ENCODE results near the gene PDAP1. TPM values are rescaled to one million over a fixed set of nuclear protein-coding genes. Genes with fewer than 3 reads are reported as not detected.
"Not testable (repeated sequence)": the region's sequence is repeated elsewhere in the genome, so short reads cannot be mapped to it uniquely, and the experiment has no call there.

Gene PDAP1
- total RNA-seq, 1 experiment from 2014 or later, result 82.1 TPM

DNA sequence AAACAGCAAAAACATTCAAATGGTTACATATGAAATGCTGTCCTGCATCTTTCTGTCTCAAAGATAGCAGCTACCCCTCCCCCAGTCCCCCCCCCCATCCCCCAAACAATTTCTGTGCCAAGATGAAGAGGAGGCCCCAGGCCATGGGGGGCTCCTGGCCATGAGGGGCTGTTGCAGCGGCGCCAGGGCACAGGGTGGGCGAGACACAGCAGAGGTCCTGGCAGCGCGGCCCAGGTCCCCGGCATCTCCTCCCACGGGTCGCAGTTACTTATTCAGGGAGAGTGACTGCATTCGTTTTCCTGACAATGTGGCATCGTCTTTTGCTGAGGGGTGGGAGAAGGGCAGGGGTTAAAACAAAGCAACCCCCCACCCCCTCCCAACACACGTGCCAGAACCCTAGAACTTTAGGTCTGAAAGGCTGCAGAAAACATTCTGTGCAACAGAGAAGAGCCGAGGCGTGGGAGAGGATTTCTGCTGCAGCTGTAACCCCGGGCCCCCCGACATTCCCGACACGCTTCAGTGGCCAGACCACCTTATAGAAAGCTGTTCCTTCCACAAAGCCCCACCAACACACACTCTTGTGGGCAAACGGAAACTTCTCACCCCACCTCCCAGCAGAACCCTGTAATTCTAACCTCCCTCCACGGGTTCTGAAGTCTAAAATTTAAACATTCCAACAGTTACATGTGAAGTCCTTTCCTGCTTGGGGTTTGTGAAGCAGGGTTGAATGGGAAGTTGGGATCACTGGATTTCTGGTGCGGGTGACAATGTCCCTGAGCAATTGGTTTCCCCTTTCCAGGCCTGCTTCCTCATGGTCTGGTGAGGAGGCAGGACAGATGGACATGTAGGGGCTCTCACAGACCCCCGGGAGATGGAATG lies 11.7 kb downstream of the PDAP1 start:
- DNase-seq (ENCODE audit: low read depth), result no peak

DNA sequence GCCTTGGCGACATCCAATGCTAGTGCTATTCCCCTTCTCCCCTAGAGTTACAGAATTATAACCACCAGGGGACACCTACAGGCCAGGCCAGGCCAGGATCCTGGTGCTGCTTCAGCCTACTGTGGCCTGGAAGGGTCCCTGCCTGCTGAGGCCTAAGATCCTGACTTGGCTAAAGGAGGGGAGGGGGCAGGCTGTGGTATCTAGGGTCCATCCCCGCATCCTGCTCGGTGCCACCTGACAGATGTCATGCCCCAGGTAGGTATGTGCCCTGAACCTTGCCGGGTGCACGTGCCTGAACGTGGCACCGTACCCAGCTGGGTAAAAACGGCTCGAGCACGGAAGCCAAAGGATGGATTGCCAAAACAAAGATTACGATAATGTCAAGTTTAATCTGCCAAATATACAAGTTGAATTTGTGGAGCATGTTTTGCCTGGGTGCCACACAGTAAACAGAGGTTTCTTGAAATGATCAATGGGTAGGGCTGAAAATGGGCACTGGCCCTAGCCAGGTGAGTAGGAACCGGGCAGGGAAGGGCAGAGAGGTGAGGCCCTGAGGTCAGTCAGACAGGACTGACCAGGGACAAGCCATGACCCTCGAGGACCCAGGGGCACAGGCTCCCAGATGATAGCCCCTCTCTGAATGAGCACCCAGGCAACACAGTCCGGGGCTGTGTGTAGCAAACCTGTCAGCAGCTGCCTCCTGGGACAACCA lies 12.6 kb downstream of the PDAP1 start:
- DNase-seq (ENCODE audit: low read depth), result no peak

DNA sequence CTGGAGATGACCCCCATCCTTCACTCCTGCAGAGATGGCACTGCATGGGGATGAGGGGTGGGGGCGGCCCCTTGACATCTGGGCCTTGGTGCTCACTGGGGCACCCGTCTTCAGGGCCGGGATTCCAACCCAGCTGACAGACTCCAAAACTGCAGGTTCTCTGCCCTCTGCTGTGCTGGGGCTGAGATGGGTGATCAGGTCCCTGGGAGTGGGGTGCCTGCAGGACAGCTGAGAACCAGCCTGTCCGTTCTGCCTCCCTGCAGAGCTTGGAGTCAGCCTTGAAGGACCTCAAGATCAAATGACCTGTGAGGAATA lies 14.3 kb downstream of the PDAP1 start:
- no peak for DNase-seq (ENCODE audit: low read depth)

DNA sequence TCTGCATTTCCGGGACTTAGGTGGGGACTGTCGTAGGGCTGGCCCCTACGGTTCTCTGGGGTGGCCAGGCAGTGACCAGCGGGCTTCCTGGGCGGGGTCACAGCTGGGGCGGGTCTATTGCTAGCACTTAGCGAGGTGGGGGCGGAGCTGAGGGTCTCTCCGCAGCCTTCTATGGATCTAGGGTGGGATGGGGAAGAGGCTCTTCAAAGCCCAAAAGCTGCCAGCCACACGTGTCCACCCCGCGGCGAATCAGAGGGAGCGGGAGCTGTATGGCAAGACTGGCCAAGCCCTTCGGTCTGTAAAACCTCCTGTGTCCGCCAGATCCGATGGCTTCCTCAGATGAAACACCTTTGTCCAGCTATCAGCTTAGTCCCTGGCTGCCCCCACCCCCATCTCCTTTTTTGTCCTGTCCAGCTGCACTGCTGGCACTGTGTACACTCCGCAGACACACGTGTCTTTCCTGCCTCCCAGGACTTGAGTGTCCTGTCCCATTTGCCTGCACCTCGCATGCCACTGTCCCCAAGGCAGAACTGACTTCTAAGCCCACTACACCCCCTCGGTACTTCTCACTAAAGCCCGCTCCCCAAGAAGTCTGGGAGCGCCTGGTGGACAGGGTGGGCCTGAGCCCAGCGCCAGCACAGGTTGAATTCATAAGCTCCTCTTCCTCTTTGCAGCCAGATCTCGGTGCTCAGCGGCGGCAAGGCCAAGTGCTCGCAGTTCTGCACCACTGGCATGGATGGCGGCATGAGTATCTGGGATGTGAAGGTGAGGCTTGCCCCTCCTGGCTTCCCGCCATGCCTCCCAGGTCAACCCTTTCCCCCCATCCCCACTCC lies 14.8 kb downstream of the PDAP1 start:
- no peak for DNase-seq (ENCODE audit: low read depth)

DNA sequence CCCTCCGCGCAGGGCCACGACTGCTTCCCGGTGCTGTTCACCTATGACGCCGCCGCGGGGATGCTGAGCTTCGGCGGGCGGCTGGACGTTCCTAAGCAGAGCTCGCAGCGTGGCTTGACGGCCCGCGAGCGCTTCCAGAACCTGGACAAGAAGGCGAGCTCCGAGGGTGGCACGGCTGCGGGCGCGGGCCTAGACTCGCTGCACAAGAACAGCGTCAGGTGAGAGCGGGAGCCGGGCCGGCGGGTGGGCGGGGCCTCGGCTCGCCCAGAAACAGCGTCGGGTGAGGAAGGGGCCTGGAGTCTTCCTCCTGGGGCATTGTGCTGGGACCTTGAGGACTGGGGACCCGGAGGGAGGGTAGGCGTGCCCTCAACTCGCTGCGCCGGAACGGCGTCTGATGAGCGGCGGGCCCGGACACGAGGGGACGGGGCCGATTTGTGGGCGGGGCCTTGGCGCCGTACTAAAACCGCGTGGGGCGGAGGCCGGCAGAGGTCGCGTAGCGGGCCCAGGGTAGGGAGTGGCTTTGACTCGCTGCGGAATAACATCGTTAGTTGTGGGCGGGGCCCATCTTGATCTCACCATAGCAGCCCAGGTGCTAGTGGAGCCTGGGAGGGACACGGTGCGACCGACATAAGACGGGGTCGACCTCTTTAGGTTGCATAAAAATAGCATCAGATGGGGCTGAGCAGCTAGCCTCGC lies 15.6 kb downstream of the PDAP1 start:
- no peak for DNase-seq (ENCODE audit: low read depth)

DNA sequence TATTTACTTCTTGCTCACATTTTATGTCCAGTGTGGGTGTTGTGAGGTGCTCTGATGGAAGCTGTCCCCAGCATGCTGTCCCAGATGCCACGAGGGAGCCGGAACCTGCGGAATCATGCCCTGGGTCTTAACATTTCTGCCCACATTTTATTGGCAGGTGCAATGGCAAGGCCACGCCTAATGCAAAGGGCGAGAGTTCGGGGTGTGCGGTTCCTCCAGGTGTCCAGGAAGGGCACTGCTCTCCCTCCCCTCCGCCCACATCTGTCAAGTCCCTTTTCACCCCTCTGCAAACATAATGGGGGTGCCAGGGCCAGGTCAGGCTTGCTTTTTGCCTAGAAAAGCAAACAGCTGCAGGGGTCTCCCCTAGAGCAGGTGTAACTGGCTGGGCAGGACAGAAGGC lies 16.4 kb downstream of the PDAP1 start:
- no peak for DNase-seq (ENCODE audit: low read depth)

DNA sequence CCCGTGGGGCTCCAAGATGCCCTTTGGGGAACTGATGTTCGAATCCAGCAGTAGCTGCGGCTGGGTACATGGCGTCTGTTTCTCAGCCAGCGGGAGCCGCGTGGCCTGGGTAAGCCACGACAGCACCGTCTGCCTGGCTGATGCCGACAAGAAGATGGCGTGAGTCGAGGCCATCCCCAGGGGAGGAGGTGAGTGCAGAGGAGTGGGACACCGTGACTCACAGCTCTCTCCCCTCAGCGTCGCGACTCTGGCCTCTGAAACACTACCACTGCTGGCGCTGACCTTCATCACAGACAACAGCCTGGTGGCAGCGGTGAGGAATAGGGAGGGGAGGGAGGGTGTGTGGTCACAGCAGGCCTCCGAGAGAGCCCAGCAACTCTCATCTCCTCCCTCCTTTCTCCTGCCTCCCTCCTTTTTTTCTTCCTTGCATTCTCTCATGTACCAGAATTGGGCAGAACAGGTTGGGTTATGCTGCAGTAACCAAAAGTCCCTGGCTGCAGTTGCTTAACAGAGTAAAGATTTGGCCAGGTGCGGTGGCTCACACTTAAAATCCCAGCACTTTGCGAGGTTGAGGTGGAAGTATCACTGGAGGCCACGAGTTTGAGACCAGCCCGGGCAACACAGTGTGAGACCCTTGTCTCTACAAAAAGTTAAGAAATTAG lies 17.3 kb downstream of the PDAP1 start:
- no peak for DNase-seq (ENCODE audit: low read depth)

DNA sequence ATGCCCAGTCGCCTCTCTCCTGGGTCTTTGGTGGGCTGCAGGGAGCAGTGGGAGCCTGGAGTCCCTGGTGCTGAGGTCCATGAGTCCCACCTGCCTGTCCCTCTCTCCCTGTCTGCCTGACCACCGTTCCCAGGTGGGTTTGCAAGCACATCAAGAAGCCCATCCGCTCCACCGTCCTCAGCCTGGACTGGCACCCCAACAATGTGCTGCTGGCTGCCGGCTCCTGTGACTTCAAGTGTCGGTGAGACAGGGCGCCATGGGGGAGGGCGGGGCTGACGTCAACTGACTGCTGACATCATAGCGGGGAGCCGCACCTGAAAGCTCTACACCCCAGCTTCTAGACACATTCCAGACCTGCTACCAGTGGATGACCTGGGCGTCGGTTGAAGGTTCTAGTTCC lies 18.6 kb downstream of the PDAP1 start:
- DNase-seq (ENCODE audit: low read depth), result no peak

DNA sequence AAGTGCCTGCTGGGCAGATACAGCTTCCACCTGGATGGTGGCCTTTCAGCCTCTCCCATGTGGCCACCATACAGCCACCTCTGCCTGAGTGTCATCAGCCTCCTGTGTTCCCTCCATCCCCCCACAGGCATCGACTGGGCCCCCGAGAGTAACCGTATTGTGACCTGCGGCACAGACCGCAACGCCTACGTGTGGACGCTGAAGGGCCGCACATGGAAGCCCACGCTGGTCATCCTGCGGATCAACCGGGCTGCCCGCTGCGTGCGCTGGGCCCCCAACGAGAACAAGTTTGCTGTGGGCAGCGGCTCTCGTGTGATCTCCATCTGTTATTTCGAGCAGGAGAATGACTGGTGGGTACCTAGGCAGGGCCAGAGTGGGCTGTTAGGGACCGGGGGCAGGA lies 20.5 kb downstream of the PDAP1 start:
- DNase-seq (ENCODE audit: low read depth), result no peak

DNA sequence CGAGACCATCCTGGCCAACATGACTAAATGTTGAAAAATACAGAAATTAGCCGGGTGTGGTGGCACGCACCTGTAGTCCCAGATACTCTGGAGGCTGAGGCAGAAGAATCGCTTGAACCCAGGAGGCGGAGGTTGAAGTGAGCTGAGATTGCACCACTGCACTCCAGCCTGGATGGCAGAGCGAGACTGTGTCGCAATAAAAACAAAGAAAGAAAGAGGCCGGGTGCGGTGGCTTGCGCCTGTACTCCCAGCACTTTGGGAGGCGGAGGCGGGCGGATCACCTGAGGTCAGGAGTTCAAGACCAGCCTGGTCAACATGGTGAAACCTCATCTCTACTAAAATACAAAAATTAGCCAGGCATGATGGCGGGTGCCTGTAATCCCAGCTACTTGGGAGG lies 21.2 kb downstream of the PDAP1 start:
- DNase-seq (ENCODE audit: low read depth), result not testable (repeated sequence)

DNA sequence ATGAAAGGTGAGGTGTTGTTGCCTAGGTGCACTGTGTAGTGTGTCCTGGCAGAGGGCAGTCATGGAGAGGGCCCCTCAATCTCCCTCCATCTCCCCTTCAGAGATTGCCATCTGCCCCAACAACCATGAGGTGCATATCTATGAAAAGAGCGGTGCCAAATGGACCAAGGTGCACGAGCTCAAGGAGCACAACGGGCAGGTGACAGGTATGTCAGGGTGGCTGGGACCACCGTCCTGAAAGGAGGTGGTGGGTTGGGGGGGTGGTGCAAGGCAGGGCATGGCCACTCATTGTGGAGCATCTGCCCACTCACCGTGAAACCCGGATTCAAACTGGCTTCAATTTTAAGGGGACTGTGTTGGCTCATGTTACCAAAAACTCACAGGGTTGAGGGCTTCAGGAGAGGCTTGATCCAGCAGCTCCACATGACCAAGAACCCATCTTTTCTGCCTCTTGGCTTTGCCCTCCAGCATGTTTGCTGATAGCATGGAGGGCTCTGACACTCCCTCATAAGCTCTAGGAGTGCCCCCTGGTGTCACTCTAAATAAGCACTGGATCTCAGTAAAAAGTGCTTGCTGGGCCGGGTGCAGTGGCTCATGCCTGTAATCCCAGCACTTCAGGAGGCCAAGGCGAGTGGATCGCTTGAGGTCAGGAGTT lies 21.7 kb downstream of the PDAP1 start:
- peak; percentile 59 for DNase-seq (ENCODE audit: low read depth)

DNA sequence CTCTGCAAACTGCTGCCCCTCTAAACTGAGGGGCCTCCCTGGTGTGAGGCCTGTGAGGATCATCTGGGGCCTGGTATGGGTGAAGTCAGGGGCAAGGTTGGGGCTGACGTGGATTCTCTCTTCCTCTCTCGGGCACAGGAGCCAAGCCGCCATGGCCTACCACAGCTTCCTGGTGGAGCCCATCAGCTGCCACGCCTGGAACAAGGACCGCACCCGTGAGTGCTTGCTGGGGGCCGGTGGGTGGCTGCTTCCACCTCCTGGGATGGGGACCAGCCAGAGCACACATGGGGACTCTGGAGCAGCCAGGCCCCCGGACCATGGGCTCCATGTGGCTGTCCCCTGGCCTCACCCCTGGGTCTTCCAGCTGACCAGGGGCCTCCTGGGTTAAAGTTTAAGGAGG lies 22.8 kb downstream of the PDAP1 start:
- DNase-seq (ENCODE audit: low read depth), result no peak

DNA sequence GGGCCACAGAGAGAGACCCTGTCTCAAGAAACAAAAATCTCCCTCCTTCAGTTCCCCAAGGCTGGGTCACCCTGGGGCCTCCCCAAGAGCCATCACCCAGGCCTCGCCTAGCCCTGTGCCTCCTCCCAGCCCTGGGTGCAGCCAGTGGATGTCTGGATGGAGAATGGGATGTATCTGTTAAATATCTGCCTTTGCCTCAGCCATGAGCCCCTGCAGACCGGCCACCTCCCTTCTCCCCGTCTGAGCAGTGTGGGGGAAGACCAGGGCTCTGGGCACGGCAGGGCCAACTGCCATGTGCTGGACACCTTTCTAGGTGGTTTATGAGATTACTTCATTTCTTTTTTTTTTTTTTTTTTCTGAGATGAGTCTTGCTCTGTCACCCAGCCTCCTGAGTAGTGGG lies 23.9 kb downstream of the PDAP1 start:
- DNase-seq (ENCODE audit: low read depth), result no peak

DNA sequence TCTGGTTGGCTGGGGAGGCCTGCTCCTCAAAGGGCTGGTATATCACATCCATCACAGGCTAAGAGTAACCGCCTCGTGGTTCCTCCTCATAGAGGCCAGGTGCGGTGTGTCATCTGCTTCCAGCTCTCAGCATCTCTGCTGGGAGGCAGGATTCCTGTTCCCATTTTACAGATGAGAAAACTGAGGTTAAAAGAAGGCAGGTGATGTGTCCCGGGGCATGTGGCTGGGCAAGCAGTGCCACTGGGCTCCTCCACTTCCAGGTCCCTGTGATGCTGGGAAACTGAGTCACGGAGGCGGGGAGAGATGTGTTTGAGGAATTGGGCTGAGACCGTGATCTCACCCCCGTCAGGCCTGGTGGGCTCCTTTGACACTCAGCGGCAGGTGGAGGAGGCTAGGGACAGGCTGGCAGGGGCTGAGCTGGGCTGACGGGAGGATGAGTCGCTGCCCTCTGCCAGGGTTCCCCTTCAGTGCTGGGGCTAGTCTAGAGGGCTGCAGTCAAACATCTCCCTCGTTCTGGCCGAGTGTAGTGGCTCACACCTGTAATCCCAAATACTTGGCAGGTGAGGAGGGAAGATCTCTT lies 24.5 kb downstream of the PDAP1 start:
- no peak for DNase-seq (ENCODE audit: low read depth)

DNA sequence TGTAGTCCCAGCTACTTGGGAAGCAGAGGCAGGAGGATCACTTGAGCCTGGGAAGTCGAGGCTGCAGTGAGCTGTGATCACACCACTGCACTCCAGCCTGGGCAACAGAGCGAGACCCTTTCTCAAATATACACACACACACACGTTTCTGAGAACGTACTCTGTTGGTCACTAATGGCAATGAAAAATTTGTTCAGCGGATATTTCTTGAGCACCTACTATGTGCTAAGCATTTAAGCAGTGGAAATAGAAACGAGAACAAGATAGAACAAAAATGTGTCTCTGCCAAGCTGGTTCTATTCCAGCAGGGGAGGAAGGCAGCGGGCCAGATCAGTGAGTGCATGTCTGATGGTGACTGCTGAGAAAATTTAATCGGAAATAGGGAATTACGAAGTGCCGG lies 25.2 kb downstream of the PDAP1 start:
- DNase-seq (ENCODE audit: low read depth), result no peak

DNA sequence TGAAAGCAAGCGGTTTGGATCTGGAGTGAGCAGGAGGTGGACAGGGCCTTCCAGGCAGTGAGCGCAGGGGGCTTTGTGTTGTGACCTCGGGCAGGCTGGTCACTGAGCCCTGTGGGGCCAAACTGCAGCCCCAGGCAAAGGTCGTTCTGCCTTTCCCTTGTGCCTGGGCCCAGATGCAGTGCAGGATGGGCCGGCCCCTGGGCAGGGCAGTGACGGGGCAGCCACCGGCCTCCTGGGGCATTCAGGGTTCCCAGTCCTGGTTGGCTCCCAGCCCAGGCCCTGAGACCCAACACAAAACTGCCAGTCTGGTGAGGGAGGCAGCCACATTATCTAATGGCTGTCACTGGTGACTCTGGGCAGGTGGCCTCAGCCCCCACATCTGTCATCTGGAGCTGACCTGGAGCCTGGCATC lies 26.7 kb downstream of the PDAP1 start:
- no peak for DNase-seq (ENCODE audit: low read depth)

DNA sequence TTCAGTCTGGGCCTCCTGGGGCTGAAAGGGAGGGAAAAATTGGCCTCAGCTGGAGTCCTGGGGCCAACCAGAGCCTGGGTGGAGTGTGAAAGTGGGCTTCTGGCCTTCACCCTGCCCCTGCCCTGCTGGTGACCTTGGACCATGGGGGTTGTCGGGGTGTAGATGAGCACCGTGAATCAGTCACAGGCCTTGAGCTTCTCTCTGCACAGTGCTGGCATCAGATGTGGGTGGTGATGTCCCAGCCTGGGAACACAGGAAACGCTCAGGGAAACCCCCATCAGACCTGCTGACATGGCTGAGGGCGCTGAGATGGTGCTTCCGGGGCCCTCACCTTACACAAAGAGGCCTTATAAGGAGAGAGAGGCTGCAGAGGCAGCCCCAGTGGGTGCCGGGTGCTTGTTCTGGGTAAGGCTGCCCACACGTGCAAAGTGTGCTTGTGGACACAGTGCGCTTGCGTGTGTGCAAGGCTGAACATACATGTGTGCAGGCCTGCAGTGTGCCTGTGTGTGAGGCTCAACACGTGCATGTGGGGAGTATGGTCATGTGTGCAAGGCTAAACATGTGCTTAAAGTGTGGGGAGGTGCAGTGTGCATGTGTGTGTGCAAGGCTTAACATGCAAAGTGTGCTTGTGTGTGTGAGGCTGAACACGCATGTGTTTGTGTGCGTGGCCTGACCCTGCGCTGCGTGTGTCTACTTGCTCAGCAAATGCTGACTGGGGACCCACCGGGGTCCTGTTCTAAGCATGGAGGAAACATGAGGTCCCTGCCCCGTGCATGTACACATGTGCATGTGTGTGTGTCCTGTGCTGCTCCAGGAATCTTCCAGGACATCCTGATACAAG lies 27.4 kb downstream of the PDAP1 start:
- DNase-seq (ENCODE audit: low read depth), result peak; percentile 63

DNA sequence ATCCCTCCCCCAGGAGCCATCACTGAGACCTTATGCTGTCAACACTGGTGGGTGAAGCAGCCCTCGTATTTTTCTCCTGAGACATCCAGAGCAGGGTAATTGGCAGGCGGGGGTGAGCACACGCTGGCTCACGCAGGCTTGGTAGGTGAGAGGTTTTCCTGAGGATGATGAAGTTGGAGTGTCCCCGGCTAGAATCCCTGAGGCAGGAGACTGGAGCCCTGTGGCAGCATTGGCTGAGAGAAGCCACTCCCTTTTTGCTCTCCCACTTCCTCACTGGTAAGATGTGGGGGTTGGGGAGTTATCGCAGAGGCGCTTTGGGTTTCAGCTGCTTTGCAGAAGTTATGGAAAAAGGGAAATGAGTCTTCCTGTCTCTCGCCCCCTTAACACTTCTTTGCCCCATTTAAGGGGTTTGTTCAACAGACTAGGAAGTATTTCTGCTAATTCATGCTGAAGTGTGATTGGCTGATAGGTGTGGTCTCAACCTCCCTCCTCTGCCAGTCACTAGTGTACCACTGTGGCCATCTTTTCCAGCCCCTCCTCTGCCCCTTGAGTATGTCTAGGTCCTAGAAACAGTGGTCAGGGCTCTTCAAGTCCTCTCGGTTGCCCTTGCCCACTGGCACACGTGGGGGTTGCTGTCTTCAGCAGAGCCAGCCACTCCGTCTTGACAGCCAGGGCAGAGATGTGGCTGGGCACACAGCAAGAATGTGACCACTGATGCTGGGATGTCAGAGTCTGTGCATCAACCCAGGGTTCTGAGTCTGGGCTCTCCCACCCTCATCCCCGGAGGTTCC lies 28.2 kb downstream of the PDAP1 start:
- DNase-seq (ENCODE audit: low read depth), result peak; percentile 76

DNA sequence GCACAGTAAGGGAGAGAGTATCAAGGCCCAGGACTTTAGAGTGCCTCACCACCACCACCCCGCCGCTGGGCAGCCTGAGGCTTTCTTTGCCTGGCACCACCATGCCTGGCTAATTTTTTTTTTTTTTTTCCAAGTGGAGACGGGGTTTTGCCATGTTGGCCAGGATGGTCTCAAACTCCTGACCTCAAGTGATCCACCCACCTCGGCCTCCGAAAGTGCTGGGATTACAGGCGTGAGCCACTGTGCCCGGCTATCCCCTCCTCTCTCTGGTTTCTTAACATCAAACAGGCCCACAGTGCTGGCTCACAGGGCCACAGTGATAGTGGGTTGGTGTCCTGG lies 28.7 kb downstream of the PDAP1 start:
- DNase-seq (ENCODE audit: low read depth), result not testable (repeated sequence)

Data from RPMI7951 (cell line).